ENCODE data around the gene SPRED3.
A peak's percentile ranks its signal among the peaks of the same experiment; 100 is the strongest.
"Not testable (repeated sequence)": the region's sequence is repeated elsewhere in the genome, so short reads cannot be mapped to it uniquely, and the experiment has no call there.

The SPRED3 gene

GRCh38 chr19:38388349-38389100 lies at the start of gene SPRED3:
SPRED3 (plus strand) TSS chr19:38388697; CDS start chr19:38390303, 1,606 bp downstream.
- DNase-seq (ENCODE audit: low read depth): peak; percentile 68

- peak; percentile 48 for DNase-seq (ENCODE audit: low read depth)
These were observed 49.5 kb upstream of the SPRED3 start for GRCh38 chr19:38339011-38339410.

GRCh38 chr19:38340927-38341326 lies 47.6 kb upstream of the SPRED3 start:
- no peak for DNase-seq (ENCODE audit: low read depth)

GRCh38 chr19:38346837-38347236 lies 41.7 kb upstream of the SPRED3 start:
- DNase-seq (ENCODE audit: low read depth): no peak

GRCh38 chr19:38350883-38351282 lies 37.6 kb upstream of the SPRED3 start:
- DNase-seq (ENCODE audit: low read depth): no peak

GRCh38 chr19:38351865-38352395 lies 36.6 kb upstream of the SPRED3 start:
- no peak for DNase-seq (ENCODE audit: low read depth)

- DNase-seq (ENCODE audit: low read depth): no peak
These were observed 35.9 kb upstream of the SPRED3 start for GRCh38 chr19:38352611-38353010.

GRCh38 chr19:38355728-38356725 lies 32.5 kb upstream of the SPRED3 start:
- no peak for DNase-seq (ENCODE audit: low read depth)

GRCh38 chr19:38358071-38358470 lies 30.4 kb upstream of the SPRED3 start:
- DNase-seq (ENCODE audit: low read depth): no peak

- DNase-seq (ENCODE audit: low read depth): no peak
These were observed 29.1 kb upstream of the SPRED3 start for GRCh38 chr19:38359242-38360021.

GRCh38 chr19:38360351-38360750 lies 28.1 kb upstream of the SPRED3 start:
- no peak for DNase-seq (ENCODE audit: low read depth)

- DNase-seq (ENCODE audit: low read depth): no peak
These were observed 27.5 kb upstream of the SPRED3 start for GRCh38 chr19:38360839-38361631.

- peak; percentile 60 for DNase-seq (ENCODE audit: low read depth)
These were observed 26.8 kb upstream of the SPRED3 start for GRCh38 chr19:38361633-38362075.

- peak; percentile 39 for DNase-seq (ENCODE audit: low read depth)
These were observed 26.2 kb upstream of the SPRED3 start for GRCh38 chr19:38362076-38362945.

- DNase-seq (ENCODE audit: low read depth): not testable (repeated sequence)
These were observed 25.4 kb upstream of the SPRED3 start for GRCh38 chr19:38362946-38363688.

GRCh38 chr19:38367041-38367440 lies 21.5 kb upstream of the SPRED3 start:
- no peak for DNase-seq (ENCODE audit: low read depth)

- DNase-seq (ENCODE audit: low read depth): no peak
These were observed 18.9 kb upstream of the SPRED3 start for GRCh38 chr19:38369584-38369983.

- DNase-seq (ENCODE audit: low read depth): no peak
These were observed 18.2 kb upstream of the SPRED3 start for GRCh38 chr19:38370299-38370698.

GRCh38 chr19:38371081-38371480 lies 17.4 kb upstream of the SPRED3 start:
- no peak for DNase-seq (ENCODE audit: low read depth)

All from amniotic epithelial cell (primary cell).